HL-60 (cell line): ENCODE measurements around the gene CRABP2.

Experiments used
- GABPA ChIP-seq: IDR thresholded peaks from 2 replicates; pipeline ENCODE4 v1.6.1; 2012; ENCODE audit warnings: low read depth
- POLR2AphosphoS5 ChIP-seq: IDR thresholded peaks from 2 replicates; pipeline ENCODE4 v1.6.1; 2012; ENCODE audit warnings: low read depth
- TF ChIP-seq, protein P1 (sequence below): IDR thresholded peaks from one replicate; pipeline ENCODE4 v1.5.1; 2011; ENCODE audit warnings: low read length, control low read depth, inconsistent platforms; ENCODE audit not compliant: insufficient read depth
- TF ChIP-seq, protein P2 (sequence below): IDR thresholded peaks from 2 replicates; pipeline ENCODE4 v1.6.1; 2012; ENCODE audit warnings: low read depth; ENCODE audit not compliant: insufficient replicate concordance

DNA sequence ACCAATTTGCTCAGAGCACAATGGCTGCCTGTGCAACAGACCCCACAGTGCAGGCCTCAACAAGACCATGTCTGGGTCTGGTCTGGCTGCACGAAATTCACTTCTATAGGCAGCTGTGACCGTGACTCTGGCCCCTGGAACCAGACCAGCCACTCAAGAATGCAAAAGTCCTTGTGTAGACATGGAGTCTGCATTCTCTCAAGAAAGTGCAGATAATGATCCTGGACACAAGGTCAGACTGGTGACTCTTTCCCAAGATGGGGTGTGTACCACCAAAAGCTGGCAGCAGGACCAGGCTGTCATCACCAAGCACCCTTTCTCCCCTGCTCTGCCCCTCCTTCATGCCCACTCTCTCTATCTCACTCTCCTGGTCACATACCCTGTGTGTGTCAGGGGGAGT, 15.7 kb upstream of the CRABP2 start:
- TF ChIP-seq, protein P1, sequence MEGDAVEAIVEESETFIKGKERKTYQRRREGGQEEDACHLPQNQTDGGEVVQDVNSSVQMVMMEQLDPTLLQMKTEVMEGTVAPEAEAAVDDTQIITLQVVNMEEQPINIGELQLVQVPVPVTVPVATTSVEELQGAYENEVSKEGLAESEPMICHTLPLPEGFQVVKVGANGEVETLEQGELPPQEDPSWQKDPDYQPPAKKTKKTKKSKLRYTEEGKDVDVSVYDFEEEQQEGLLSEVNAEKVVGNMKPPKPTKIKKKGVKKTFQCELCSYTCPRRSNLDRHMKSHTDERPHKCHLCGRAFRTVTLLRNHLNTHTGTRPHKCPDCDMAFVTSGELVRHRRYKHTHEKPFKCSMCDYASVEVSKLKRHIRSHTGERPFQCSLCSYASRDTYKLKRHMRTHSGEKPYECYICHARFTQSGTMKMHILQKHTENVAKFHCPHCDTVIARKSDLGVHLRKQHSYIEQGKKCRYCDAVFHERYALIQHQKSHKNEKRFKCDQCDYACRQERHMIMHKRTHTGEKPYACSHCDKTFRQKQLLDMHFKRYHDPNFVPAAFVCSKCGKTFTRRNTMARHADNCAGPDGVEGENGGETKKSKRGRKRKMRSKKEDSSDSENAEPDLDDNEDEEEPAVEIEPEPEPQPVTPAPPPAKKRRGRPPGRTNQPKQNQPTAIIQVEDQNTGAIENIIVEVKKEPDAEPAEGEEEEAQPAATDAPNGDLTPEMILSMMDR = no peak
- TF ChIP-seq POLR2AphosphoS5 (no peak), GABPA (no peak)
- TF ChIP-seq, protein P2, sequence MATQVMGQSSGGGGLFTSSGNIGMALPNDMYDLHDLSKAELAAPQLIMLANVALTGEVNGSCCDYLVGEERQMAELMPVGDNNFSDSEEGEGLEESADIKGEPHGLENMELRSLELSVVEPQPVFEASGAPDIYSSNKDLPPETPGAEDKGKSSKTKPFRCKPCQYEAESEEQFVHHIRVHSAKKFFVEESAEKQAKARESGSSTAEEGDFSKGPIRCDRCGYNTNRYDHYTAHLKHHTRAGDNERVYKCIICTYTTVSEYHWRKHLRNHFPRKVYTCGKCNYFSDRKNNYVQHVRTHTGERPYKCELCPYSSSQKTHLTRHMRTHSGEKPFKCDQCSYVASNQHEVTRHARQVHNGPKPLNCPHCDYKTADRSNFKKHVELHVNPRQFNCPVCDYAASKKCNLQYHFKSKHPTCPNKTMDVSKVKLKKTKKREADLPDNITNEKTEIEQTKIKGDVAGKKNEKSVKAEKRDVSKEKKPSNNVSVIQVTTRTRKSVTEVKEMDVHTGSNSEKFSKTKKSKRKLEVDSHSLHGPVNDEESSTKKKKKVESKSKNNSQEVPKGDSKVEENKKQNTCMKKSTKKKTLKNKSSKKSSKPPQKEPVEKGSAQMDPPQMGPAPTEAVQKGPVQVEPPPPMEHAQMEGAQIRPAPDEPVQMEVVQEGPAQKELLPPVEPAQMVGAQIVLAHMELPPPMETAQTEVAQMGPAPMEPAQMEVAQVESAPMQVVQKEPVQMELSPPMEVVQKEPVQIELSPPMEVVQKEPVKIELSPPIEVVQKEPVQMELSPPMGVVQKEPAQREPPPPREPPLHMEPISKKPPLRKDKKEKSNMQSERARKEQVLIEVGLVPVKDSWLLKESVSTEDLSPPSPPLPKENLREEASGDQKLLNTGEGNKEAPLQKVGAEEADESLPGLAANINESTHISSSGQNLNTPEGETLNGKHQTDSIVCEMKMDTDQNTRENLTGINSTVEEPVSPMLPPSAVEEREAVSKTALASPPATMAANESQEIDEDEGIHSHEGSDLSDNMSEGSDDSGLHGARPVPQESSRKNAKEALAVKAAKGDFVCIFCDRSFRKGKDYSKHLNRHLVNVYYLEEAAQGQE = no peak
